ENCODE results near the gene SENP8. TPM values are rescaled to one million over a fixed set of nuclear protein-coding genes. Genes with fewer than 3 reads are reported as not detected.

SENP8 gene
- total RNA-seq, 1 experiment from 2014 or later, result 6.8 TPM

- Histone ChIP-seq H3K9me3 (ENCODE audit: low read length) (no peaks in the 10 kb centered on the region), H3K9ac (ENCODE audit: low read length) (peak overlapping the region; percentile 82), H3K27ac (ENCODE audit: low read length) (peak overlapping the region; percentile 87), H2AFZ (ENCODE audit: low read length) (peak overlapping the region; percentile 19; the same call in 1 of the 2 replicates), H4K20me1 (ENCODE audit: insufficient read depth, low read depth, low read length) (no peaks in the 10 kb centered on the region), H3K36me3 (ENCODE audit: insufficient read depth, low read length) (no peaks in the 10 kb centered on the region), H3K27me3 (ENCODE audit: low read length) (no peaks in the 10 kb centered on the region), H3K4me1 (ENCODE audit: low read length) (peaks cover 42% of the 10 kb centered on the region), H3K79me2 (ENCODE audit: low read length) (peaks cover 55% of the 10 kb centered on the region), H3K9me2 (replicated peaks; ENCODE audit: insufficient read depth, low read length) (no peaks in the 10 kb centered on the region), H3K4me3 (ENCODE audit: low read length) (peak overlapping the region; percentile 80), H3K4me2 (ENCODE audit: low read depth, low read length, poor library complexity, severe bottlenecking) (peak overlapping the region; percentile 85)
- DNase-seq, result no peak
Observed at GRCh38 chr15:72117486-72118016, 652 bp upstream of the SENP8 start.

- Histone ChIP-seq H2AFZ (ENCODE audit: low read length) (no peak overlapping the region), H3K27ac (ENCODE audit: low read length) (no peak overlapping the region), H3K4me1 (ENCODE audit: low read length) (peaks cover 12% of the 10 kb centered on the region), H3K27me3 (ENCODE audit: low read length) (no peaks in the 10 kb centered on the region), H3K9ac (ENCODE audit: low read length) (no peak overlapping the region), H4K20me1 (ENCODE audit: insufficient read depth, low read depth, low read length) (no peaks in the 10 kb centered on the region), H3K9me3 (ENCODE audit: low read length) (no peaks in the 10 kb centered on the region), H3K4me3 (ENCODE audit: low read length) (no peak overlapping the region), H3K79me2 (ENCODE audit: low read length) (0 out of 2 replicates have a peak, but pooled peaks cover under 1% of the 10 kb centered on the region), H3K36me3 (ENCODE audit: insufficient read depth, low read length) (no peaks in the 10 kb centered on the region), H3K9me2 (replicated peaks; ENCODE audit: insufficient read depth, low read length) (no peaks in the 10 kb centered on the region), H3K4me2 (ENCODE audit: low read depth, low read length, poor library complexity, severe bottlenecking) (no peak overlapping the region)
- DNase-seq, result no peak
Observed at GRCh38 chr15:72124218-72124617, 6.0 kb downstream of the SENP8 start.

- no peak overlapping the region for H3K4me2 ChIP-seq (ENCODE audit: low read depth, low read length, poor library complexity, severe bottlenecking)
- H3K4me3 ChIP-seq (ENCODE audit: low read length), result no peak overlapping the region
- no peak overlapping the region for H3K9ac ChIP-seq (ENCODE audit: low read length)
- no peaks in the 10 kb centered on the region for H3K27me3 ChIP-seq (ENCODE audit: low read length)
- H3K9me3 ChIP-seq (ENCODE audit: low read length), result no peaks in the 10 kb centered on the region
- no peak overlapping the region for H2AFZ ChIP-seq (ENCODE audit: low read length)
- H3K79me2 ChIP-seq (ENCODE audit: low read length), result no peaks in the 10 kb centered on the region
- no peak for DNase-seq
- peaks cover 13% of the 10 kb centered on the region for H3K4me1 ChIP-seq (ENCODE audit: low read length)
- no peaks in the 10 kb centered on the region for H3K36me3 ChIP-seq (ENCODE audit: insufficient read depth, low read length)
- H4K20me1 ChIP-seq (ENCODE audit: insufficient read depth, low read depth, low read length), result no peaks in the 10 kb centered on the region
- H3K27ac ChIP-seq (ENCODE audit: low read length), result no peak overlapping the region
- H3K9me2 ChIP-seq (replicated peaks; ENCODE audit: insufficient read depth, low read length), result no peaks in the 10 kb centered on the region
Observed at GRCh38 chr15:72127724-72128322, 9.6 kb downstream of the SENP8 start.

GRCh38 chr15:72128359-72128758, 10.2 kb downstream of the SENP8 start:
- Histone ChIP-seq H3K4me2 (ENCODE audit: low read depth, low read length, poor library complexity, severe bottlenecking) (no peak overlapping the region), H2AFZ (ENCODE audit: low read length) (no peak overlapping the region), H3K36me3 (ENCODE audit: insufficient read depth, low read length) (no peaks in the 10 kb centered on the region), H3K27me3 (ENCODE audit: low read length) (no peaks in the 10 kb centered on the region), H3K27ac (ENCODE audit: low read length) (no peak overlapping the region), H3K9ac (ENCODE audit: low read length) (no peak overlapping the region), H3K4me3 (ENCODE audit: low read length) (no peak overlapping the region), H3K9me3 (ENCODE audit: low read length) (no peaks in the 10 kb centered on the region), H3K9me2 (replicated peaks; ENCODE audit: insufficient read depth, low read length) (no peaks in the 10 kb centered on the region), H3K4me1 (ENCODE audit: low read length) (peaks cover 10% of the 10 kb centered on the region), H4K20me1 (ENCODE audit: insufficient read depth, low read depth, low read length) (no peaks in the 10 kb centered on the region), H3K79me2 (ENCODE audit: low read length) (no peaks in the 10 kb centered on the region)
- no peak for DNase-seq

GRCh38 chr15:72130272-72130671, 12.1 kb downstream of the SENP8 start:
- Histone ChIP-seq H3K4me2 (ENCODE audit: low read depth, low read length, poor library complexity, severe bottlenecking) (no peak overlapping the region), H3K4me1 (ENCODE audit: low read length) (peaks cover 10% of the 10 kb centered on the region), H3K9me3 (ENCODE audit: low read length) (no peaks in the 10 kb centered on the region), H2AFZ (ENCODE audit: low read length) (no peak overlapping the region), H4K20me1 (ENCODE audit: insufficient read depth, low read depth, low read length) (no peaks in the 10 kb centered on the region), H3K36me3 (ENCODE audit: insufficient read depth, low read length) (no peaks in the 10 kb centered on the region), H3K79me2 (ENCODE audit: low read length) (no peaks in the 10 kb centered on the region), H3K27ac (ENCODE audit: low read length) (no peak overlapping the region), H3K27me3 (ENCODE audit: low read length) (no peaks in the 10 kb centered on the region), H3K4me3 (ENCODE audit: low read length) (no peak overlapping the region), H3K9me2 (replicated peaks; ENCODE audit: insufficient read depth, low read length) (no peaks in the 10 kb centered on the region), H3K9ac (ENCODE audit: low read length) (no peak overlapping the region)
- DNase-seq, result no peak

GRCh38 chr15:72131922-72132321, 13.7 kb downstream of the SENP8 start:
- no peak overlapping the region for H3K4me2 ChIP-seq (ENCODE audit: low read depth, low read length, poor library complexity, severe bottlenecking)
- H3K4me1 ChIP-seq (ENCODE audit: low read length), result peaks cover 10% of the 10 kb centered on the region
- no peak for DNase-seq
- H4K20me1 ChIP-seq (ENCODE audit: insufficient read depth, low read depth, low read length), result no peaks in the 10 kb centered on the region
- no peak overlapping the region for H3K9ac ChIP-seq (ENCODE audit: low read length)
- H2AFZ ChIP-seq (ENCODE audit: low read length), result no peak overlapping the region
- H3K4me3 ChIP-seq (ENCODE audit: low read length), result no peak overlapping the region
- no peaks in the 10 kb centered on the region for H3K9me2 ChIP-seq (replicated peaks; ENCODE audit: insufficient read depth, low read length)
- no peaks in the 10 kb centered on the region for H3K36me3 ChIP-seq (ENCODE audit: insufficient read depth, low read length)
- no peaks in the 10 kb centered on the region for H3K79me2 ChIP-seq (ENCODE audit: low read length)
- H3K27me3 ChIP-seq (ENCODE audit: low read length), result no peaks in the 10 kb centered on the region
- H3K9me3 ChIP-seq (ENCODE audit: low read length), result no peaks in the 10 kb centered on the region
- no peak overlapping the region for H3K27ac ChIP-seq (ENCODE audit: low read length)

GRCh38 chr15:72133211-72133610, 15.0 kb downstream of the SENP8 start:
- no peak overlapping the region for H3K27ac ChIP-seq (ENCODE audit: low read length)
- no peak for DNase-seq
- H4K20me1 ChIP-seq (ENCODE audit: insufficient read depth, low read depth, low read length), result no peaks in the 10 kb centered on the region
- no peak overlapping the region for H3K9ac ChIP-seq (ENCODE audit: low read length)
- H3K79me2 ChIP-seq (ENCODE audit: low read length), result no peaks in the 10 kb centered on the region
- no peaks in the 10 kb centered on the region for H3K9me2 ChIP-seq (replicated peaks; ENCODE audit: insufficient read depth, low read length)
- no peak overlapping the region for H2AFZ ChIP-seq (ENCODE audit: low read length)
- no peaks in the 10 kb centered on the region for H3K9me3 ChIP-seq (ENCODE audit: low read length)
- H3K4me1 ChIP-seq (ENCODE audit: low read length), result peaks cover 10% of the 10 kb centered on the region
- H3K27me3 ChIP-seq (ENCODE audit: low read length), result no peaks in the 10 kb centered on the region
- no peak overlapping the region for H3K4me2 ChIP-seq (ENCODE audit: low read depth, low read length, poor library complexity, severe bottlenecking)
- H3K36me3 ChIP-seq (ENCODE audit: insufficient read depth, low read length), result no peaks in the 10 kb centered on the region
- no peak overlapping the region for H3K4me3 ChIP-seq (ENCODE audit: low read length)

- H3K9ac ChIP-seq (ENCODE audit: low read length), result no peak overlapping the region
- H3K27ac ChIP-seq (ENCODE audit: low read length), result no peak overlapping the region
- H3K4me3 ChIP-seq (ENCODE audit: low read length), result no peak overlapping the region
- DNase-seq, result no peak
- no peaks in the 10 kb centered on the region for H3K27me3 ChIP-seq (ENCODE audit: low read length)
- H3K9me3 ChIP-seq (ENCODE audit: low read length), result no peaks in the 10 kb centered on the region
- H3K4me2 ChIP-seq (ENCODE audit: low read depth, low read length, poor library complexity, severe bottlenecking), result no peak overlapping the region
- peaks cover 10% of the 10 kb centered on the region for H3K4me1 ChIP-seq (ENCODE audit: low read length)
- no peak overlapping the region for H2AFZ ChIP-seq (ENCODE audit: low read length)
- H3K79me2 ChIP-seq (ENCODE audit: low read length), result no peaks in the 10 kb centered on the region
- no peaks in the 10 kb centered on the region for H3K9me2 ChIP-seq (replicated peaks; ENCODE audit: insufficient read depth, low read length)
- H3K36me3 ChIP-seq (ENCODE audit: insufficient read depth, low read length), result no peaks in the 10 kb centered on the region
- no peaks in the 10 kb centered on the region for H4K20me1 ChIP-seq (ENCODE audit: insufficient read depth, low read depth, low read length)
Observed at GRCh38 chr15:72135719-72136118, 17.5 kb downstream of the SENP8 start.
